Hypothalamus (tissue), 51 donors: ENCODE results near the gene USP48.

Experiments used
- DNase-seq, 51 donors: peaks; one replicate each; lab custom pipeline; 2025; lab: John Stamatoyannopoulos, UW

Gene USP48

GRCh38 chr1:21670956-21671902, 111.7 kb downstream of the USP48 start:
- DNase-seq, result no peak

GRCh38 chr1:21670059-21670881, 112.7 kb downstream of the USP48 start:
- no peak for DNase-seq

GRCh38 chr1:21669258-21670058, 113.5 kb downstream of the USP48 start, which contains the start of gene RAP1GAP:
Gene RAP1GAP, minus strand, starts transcription at chr1:21669357. Its CDS starts 49,325 bp downstream, at chr1:21620032.
- DNase-seq, result peak in 16 of 51 donors; percentile 22 to 62 (median 44)

GRCh38 chr1:21668951-21669257, 114.0 kb downstream of the USP48 start:
- DNase-seq, result no peak

GRCh38 chr1:21668232-21668950, 114.6 kb downstream of the USP48 start:
- no peak for DNase-seq

- no peak for DNase-seq
Observed at GRCh38 chr1:21667348-21668231, 115.4 kb downstream of the USP48 start.

- DNase-seq, result peak in 2 of 51 donors; percentile 25 to 62
Observed at GRCh38 chr1:21666576-21667320, 116.2 kb downstream of the USP48 start.

GRCh38 chr1:21665711-21666575, 117.0 kb downstream of the USP48 start:
- DNase-seq, result no peak

- DNase-seq, result no peak
Observed at GRCh38 chr1:21664806-21665588, 118.0 kb downstream of the USP48 start.

- peak in 2 of 51 donors; percentile 22 to 23 for DNase-seq
Observed at GRCh38 chr1:21663951-21664805, 118.8 kb downstream of the USP48 start.

GRCh38 chr1:21663248-21663950, 119.5 kb downstream of the USP48 start:
- DNase-seq, result peak in 30 of 51 donors; percentile 25 to 89 (median 69)

GRCh38 chr1:21662426-21663247, 120.3 kb downstream of the USP48 start:
- DNase-seq, result no peak

- DNase-seq, result no peak
Observed at GRCh38 chr1:21661886-21662285, 121.1 kb downstream of the USP48 start.

- DNase-seq, result no peak
Observed at GRCh38 chr1:21659924-21660326, 123.0 kb downstream of the USP48 start.
